DMS79 treated with DMSO at 0.1 percent for 48 hours (cell line): ENCODE results near the gene PQBP1.

ENCODE experiments used
- DNase-seq: peaks from one replicate; lab custom pipeline; 2025; lab: John Stamatoyannopoulos, UW

PQBP1 gene

DNA sequence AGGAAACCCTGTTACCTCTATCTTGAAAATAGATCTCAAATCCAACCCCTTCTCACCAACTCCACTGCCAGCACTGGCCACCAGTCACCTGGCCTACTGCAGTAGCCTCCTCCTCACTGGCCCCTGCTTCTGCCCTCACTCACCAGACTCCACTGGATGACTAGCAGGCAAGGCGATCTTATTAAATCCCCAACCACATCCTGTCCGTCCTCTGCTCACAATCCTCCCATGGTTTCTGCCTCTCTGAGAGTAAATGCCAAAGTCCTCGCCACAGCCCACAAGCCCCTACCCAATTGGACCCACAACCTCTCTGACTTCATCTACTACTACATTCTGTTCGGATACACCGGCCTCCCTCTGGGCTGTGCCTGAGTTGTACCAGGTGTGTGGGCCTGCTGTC lies 26.5 kb downstream of the PQBP1 start:
- DNase-seq, result no peak

DNA sequence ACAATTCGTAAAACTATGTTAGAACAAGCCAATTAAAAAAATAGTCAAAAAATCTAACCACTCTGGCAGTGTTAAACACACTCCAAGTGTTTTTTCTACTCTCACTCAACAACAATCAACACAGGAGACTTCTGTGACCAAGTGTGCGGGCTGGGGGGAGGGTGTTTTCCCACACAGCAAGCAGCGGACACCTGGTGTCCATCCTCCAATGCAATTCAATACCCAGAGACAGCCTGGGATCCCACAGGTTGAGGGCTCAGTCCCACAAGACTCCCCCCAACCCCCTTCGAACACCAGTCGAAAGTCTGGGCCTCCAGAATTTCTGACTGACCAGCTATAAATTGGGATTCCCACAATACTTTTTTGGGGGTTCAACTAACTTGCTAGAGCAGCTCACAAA lies 29.4 kb downstream of the PQBP1 start:
- no peak for DNase-seq

DNA sequence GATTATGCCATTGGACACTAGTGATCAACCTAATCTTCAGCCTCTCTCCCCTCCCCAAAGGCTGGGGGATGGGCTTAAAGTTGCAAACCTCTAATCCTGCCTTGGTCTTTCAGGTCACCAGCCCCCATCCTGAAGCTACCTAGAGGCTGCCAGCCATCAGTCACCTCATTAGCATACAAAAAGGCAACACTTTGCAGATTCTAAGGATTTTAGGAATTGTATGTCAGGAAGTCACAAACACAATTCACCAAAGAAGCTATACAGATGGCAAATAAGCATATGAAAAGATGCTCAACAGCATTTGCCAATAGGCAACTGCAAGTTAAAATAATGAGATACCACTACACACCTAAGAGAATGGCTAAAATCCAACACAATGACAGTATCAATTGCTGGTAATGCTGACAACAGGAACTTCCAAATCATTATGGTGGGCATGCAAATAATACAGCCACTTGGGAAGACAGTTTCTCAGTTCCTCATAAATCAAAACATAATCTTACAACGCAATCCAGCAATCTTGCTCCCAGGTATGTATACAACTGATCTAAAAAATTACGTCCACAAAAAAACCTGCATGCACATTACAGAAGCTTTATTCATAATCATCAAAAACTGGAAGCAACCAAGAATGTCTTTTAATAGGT lies 30.1 kb downstream of the PQBP1 start:
- DNase-seq, result no peak

DNA sequence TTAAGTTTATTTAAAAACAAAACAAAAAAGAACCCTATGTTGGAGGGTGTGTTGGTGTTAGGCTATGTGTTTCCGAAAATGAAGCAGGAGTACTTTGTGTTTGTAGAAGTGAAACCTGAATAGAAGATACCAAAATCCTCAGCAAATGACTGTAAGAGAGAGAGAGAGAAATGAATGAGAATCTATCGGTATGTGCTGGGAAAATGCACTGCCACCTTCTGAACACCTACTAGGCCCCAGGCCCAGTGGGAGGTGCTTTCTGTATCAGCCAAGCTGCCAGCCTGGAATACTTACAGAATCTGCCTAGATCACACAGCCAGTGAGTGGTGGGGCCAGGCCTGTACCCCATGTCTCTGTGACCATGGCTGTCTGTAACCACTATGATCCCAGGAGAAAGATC lies 36.0 kb downstream of the PQBP1 start:
- no peak for DNase-seq

DNA sequence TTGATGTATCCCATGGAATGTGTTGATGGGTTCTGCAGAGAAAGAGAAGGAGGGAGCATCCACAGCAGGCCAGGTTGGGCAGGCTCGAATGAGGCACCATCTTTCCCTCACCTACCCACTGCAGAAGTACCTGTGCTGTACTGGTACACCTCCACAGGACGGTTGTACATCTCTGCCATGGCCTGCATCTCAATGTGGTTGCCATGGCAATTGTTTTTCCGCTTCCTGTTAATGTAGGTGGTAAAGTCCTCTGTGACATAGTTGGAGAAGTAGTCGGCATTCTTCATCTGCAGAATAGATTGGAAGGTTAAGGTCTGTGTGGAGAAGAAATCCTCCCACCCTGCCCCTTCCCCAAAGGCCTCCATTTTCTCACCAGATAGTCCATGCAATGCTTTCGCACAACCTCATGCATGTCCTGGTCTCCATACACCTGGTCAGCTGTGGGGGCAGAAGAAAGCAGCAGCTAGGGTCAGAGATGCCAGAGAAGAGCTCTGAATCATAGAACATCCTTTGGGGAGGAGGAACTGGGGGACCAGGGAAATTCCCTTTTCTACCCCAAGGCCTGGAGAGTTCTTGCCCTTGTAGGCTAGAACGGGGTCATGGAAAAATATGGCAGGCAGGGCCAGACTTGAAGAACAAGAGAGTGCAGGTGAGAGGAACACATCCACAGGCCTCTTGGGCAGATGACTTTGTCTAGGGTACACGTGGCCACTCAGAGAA lies 37.0 kb downstream of the PQBP1 start:
- DNase-seq, result no peak

DNA sequence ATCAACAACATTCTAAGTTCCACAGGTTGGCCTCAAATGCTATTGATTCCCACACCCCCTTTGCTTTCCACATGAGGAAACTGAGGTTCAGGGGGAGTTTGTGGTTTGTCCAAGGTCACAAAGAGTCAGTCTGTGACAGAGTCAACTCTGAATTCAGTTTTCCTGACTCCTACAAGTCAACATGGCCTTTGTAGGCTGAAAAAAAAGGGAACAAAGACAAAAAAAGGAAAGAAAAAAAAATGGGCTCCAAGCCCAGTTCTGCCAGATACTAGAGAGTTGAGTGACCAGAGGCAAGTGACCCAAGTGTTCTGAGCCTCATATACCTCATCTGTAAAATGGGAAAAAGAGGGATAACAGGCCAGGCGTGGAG lies 37.6 kb downstream of the PQBP1 start:
- DNase-seq, result no peak

DNA sequence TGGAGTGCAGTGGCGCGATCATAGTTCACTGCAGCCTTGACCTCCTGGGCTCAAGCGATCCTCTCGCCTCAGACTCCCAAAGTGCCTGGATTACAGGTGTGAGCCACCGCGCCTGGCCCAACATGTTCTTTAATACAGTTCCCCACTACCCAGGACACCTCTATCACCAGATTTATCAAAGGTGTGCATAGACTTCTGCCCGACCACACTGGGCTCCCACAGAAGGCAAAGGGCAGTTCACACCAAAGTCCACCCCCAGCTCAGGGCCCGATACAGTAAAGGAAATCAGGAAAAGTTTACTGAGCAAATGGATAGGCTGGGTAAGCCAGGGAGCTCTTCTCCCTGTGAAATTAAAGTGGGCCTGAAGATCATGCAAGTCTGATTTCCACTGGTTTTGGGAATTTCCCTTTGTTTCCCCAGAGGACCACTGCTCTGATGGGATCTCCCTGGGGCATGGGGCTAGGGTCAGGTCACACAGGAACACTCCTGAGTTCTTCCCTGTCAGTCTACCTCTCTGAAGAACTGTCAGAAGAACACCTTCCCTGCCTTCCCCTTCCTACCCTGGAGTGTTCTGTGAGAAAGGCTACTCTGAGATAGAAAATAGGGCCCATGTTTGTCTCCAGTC lies 38.8 kb downstream of the PQBP1 start:
- DNase-seq, result no peak

DNA sequence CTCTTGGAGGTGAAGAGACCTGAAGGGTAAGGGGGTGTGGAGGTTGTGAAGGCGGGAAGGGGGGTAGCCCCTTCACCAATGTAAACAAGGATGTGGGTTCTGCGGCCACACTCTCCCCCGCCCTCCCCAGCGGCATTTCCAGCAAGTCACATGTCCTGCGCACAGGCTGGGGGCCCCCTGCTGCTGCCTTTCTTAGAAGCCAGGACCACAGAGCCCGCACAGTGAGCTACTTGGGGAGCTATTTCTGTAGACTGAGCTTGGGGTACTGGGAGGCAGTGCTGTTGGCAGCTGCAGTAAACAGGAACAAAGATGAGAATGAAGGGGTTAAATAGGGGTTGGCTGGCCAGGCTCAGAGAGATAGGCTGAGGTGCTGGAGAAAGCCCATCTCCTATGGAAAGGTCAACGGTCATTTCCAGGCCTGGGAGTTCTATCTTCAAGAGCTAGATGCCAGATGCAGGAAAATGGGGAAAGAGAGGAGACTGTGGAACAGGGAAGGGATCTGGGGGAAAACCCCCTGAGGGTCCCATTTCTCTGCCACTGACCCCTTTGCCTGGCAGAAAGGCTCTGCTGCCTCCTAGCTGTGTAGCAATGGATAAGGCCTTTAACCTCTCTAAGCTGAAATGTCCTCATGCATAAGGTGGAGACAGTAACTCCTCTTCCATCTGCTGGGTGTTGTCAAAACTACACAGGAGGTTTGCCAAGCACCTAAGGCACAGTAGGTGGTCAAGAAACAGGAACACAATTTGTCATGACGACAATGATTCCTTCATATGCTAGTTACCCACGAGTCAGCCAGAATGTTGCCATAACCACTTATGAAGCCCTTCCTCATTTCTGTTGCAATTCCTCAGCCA lies 39.6 kb downstream of the PQBP1 start:
- DNase-seq, result no peak

DNA sequence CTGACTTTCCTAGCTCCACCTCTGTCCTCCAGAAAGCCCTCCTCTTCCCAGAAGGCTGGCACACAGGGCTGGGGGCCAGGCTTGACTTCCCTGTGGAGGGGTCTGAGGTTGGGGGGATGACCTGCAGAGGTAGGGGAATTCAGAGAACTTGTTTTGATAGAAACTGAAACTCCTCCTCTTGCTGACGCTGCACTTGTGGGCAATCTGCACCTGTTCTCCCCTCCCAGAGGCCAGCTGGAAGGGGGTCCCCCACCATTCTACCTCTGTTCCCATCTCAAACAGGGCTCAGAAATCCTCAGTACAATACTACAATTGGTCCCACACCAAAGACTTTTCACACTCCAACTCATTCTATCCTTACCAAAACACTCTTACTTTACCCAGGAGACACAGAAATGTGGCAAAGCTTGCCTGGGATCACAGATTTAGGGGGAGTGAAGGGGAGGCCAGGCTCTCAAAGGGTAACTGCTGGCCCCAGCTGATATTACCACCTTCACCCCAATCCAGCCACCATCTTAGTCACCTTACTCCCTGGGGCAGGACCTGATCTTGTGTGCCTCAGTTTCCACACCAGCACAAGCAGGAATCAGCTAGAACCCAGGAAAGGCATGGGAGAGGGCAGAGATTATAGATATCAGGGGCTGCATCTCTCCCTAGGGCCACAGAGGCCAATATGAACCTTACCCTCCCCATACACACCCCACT lies 41.1 kb downstream of the PQBP1 start:
- DNase-seq, result no peak

DNA sequence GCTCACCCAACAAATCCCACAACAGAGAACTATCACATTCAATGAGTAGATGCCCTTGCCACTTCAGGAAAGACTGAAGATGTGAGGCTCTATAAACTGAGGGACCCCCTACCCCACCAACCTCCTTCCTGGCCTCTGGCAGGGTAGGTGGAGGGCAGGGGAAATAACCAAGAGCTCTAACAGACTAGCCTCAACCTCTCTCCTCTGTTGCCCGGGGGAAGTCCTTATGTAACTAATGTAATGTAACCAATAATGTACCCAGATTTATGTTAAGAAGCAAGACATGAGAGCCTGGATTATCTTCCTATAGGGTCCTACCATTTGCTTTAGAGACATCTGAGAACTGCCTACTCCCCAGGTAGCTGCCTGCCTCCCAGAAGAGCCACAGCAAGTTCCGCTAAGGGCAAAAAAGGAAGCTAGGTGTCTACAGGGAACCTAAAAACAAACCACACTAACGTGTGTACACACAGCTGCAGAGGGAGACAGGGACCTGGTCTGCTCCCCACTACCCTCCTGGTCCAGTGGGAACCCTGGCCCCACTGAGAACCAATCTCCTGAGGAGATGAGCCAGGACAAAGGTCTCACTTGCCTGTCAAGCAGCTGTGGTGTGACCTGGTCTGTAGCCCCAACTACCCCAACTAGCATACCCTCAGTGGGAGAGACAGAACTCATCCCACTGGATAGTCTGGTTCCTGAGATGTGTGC lies 41.9 kb downstream of the PQBP1 start:
- no peak for DNase-seq

DNA sequence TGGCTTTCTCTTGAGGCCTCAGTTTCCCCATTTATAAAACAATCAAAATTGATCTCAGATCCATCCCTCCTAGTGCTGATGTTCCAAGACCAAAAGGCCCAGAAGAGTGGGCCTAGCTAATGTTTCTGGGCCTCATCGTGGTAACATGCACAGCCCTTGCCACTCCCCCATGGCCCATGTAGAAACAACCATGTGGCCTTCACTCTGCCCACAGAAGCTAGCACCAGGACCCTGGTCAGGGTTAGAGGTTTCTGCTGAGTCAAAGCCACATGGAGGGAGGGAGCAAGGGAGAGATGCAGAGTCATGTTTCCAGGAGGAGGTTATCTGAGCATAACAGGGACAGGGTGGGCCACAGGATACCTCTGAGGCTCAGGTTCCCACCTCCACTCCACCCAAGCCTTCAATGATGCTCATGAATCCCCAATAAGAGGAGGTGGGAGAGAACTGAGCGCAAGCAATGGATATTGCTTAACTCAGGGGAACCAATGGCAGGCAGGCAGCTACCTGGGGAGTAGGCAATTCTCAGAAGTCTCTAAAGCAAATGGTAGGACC lies 42.8 kb downstream of the PQBP1 start:
- DNase-seq, result no peak

DNA sequence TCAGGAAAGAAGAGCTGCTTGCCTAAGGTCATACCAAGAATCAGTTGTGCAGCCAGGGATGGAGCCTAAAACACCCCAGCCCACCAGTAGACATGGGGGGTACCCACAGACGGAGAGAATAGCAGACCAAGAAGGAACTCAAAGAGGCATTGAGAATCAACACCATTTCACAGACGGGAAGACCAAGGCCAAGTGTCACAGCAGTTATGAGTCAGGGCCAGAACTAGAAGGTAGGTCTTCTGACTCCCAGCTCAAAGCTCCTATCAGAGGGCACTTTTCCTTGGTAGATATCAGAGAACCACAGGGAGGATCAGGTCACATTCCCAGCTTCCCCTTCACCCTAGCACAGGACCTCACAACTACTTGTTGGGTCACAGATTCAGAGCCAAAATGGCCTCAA lies 45.2 kb downstream of the PQBP1 start:
- no peak for DNase-seq

DNA sequence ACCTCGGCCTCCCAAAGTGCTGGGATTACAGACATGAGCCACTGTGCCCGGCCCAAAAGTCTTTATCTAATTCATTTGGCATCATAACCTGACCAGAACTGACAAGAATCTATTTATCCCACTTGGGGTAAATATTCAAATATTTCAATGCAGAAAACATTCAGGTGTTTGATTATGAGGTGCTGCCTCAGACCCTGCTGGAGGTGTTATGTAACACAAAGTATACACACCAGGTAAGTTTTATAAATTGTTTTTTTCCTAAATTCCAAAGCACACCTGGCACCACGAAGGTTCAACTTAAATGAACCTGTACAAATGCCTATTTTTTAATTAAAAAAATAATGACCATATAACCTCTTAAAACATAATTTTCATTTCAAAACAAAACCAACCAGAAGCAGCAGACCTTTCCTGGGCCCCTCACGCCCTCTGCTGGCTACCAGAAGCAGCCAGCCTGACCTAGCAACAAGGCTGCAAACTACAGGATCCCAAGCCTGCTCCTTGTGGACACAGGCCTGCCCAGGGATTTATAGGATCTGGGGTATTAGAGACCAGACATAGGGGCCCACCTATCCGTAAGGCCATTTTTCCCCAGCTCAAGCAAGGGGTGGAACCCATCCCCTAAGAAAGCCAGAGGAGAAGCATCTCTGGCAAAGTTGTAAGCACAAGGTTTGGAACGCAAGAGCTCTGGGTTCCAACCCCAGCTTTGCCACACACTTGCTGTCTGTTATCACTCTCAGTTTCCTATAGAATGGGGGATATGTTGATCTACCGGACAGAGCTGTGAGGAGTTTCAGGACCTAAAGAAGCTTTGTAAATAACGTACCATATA lies 48.0 kb downstream of the PQBP1 start:
- no peak for DNase-seq

DNA sequence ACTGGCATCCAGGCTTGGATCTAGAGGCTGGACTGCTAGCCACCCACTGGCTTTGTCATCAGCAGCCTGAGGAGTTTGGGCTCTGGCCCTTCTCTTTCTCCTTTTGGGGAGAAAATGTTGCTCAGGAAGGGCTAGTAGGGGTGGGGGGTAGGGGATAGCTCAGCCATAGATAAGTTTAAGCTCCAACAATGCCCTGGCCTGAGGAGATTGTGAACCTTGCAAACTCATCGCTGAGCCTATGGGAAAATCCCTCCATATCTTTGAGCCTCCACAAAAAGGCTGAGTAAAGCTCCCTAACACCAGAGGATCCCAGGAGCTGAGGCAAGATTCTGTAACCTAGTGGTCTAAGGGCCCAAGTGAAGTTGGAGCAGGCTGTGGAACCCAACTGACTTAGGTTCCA lies 50.9 kb downstream of the PQBP1 start:
- no peak for DNase-seq
